Loucy (cell line): ENCODE results near the gene MICAL3.
A peak's percentile ranks its signal among the peaks of the same experiment; 100 is the strongest.

ENCODE experiments used
- H2AFZ ChIP-seq: fragments of 200-600 bp; sonication (generic); 2 replicates; pipeline ENCODE4 v1.6.0; 2016; ENCODE audit warnings: antibody characterized with exemption, mild to moderate bottlenecking, low read length, moderate library complexity
- H3F3A ChIP-seq: fragments of 200-600 bp; 2 replicates; pipeline ENCODE4 v1.6.0; 2016; ENCODE audit warnings: antibody characterized with exemption, low read depth, mild to moderate bottlenecking
- H3K27me3 ChIP-seq: fragments of 200-600 bp; sonication (generic); 2 replicates; pipeline ENCODE4 v1.6.1; 2014; ENCODE audit warnings: low read length, mild to moderate bottlenecking; ENCODE audit not compliant: insufficient read depth, poor library complexity, severe bottlenecking
- H3K36me3 ChIP-seq: fragments of 200-600 bp; sonication (generic); 2 replicates; pipeline ENCODE4 v1.6.1; 2016; ENCODE audit warnings: low read length; ENCODE audit not compliant: insufficient read depth
- H3K4me1 ChIP-seq: fragments of 200-600 bp; sonication (generic); 2 replicates; pipeline ENCODE4 v1.5.1; 2014; ENCODE audit warnings: low read length, mild to moderate bottlenecking; ENCODE audit not compliant: insufficient read depth, poor library complexity, severe bottlenecking
- H3K4me2 ChIP-seq: fragments of 200-600 bp; sonication (generic); 2 replicates; pipeline ENCODE4 v1.6.0; 2014; ENCODE audit warnings: antibody characterized with exemption, low read length, low read depth, mild to moderate bottlenecking; ENCODE audit not compliant: poor library complexity, severe bottlenecking
- H3K4me3 ChIP-seq: fragments of 200-600 bp; sonication (generic); 2 replicates; pipeline ENCODE4 v1.5.1; 2014; ENCODE audit warnings: low read length, mild to moderate bottlenecking, mixed read lengths; ENCODE audit not compliant: poor library complexity, severe bottlenecking
- H3K79me2 ChIP-seq: fragments of 200-600 bp; sonication (generic); 2 replicates; pipeline ENCODE4 v1.6.1; 2014; ENCODE audit warnings: low read length; ENCODE audit not compliant: insufficient read depth
- H3K9ac ChIP-seq: fragments of 200-600 bp; sonication (generic); 2 replicates; pipeline ENCODE4 v1.6.0; 2014; ENCODE audit warnings: mild to moderate bottlenecking, low read depth, low read length, moderate library complexity; ENCODE audit not compliant: poor library complexity, severe bottlenecking
- H3K9me2 ChIP-seq: fragments of 200-600 bp; sonication (generic); replicated peaks from 2 replicates; pipeline ENCODE4 v1.6.1; 2016; ENCODE audit warnings: low read depth, low read length, mixed read lengths
- H3K9me3 ChIP-seq: fragments of 200-600 bp; sonication (generic); 2 replicates; pipeline ENCODE4 v1.6.1; 2014; ENCODE audit warnings: mild to moderate bottlenecking, antibody characterized with exemption, low read length, low read depth; ENCODE audit not compliant: insufficient read depth
- H4K20me1 ChIP-seq: fragments of 200-600 bp; sonication (generic); 2 replicates; pipeline ENCODE4 v1.6.0; 2014; ENCODE audit warnings: antibody characterized with exemption, low read length, mild to moderate bottlenecking; ENCODE audit not compliant: insufficient read depth, poor library complexity, severe bottlenecking
- EZH2phosphoT487 ChIP-seq: fragments of 200-600 bp; IDR thresholded peaks from 2 replicates; pipeline ENCODE4 v1.6.1; 2018; ENCODE audit warnings: antibody characterized with exemption, mild to moderate bottlenecking, moderate library complexity, borderline replicate concordance
- TF ChIP-seq, protein P1 (sequence below): fragments of 200-600 bp; sonication (generic); conservative IDR thresholded peaks from 2 replicates; pipeline ENCODE4 v1.5.1; 2014; ENCODE audit warnings: mild to moderate bottlenecking, antibody characterized with exemption, low read length

The MICAL3 gene

DNA sequence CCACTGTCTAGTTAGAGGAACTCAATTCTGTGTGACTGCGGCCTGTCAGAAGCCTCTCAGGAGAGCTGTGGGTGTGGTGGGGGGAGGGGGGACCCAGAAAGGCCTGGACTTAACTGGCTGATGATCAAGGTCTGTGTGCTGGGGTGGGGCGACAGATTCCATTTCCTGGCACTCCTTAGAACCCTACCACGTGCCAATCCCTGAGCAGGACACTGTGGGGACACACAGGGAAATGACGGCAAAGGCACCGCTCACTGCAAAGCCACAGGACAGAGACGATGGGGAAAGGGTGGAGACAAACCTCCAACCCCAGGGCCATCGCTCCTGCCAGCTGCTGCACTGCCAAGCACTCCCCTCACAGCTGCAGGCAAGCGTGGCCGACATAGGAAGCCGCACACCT, 191.7 kb downstream of the MICAL3 start:
- no peak overlapping the region for H3K9ac ChIP-seq
- peaks cover 40% of the 10 kb centered on the region; the same call in 1 of the 2 replicates for H3K36me3 ChIP-seq

DNA sequence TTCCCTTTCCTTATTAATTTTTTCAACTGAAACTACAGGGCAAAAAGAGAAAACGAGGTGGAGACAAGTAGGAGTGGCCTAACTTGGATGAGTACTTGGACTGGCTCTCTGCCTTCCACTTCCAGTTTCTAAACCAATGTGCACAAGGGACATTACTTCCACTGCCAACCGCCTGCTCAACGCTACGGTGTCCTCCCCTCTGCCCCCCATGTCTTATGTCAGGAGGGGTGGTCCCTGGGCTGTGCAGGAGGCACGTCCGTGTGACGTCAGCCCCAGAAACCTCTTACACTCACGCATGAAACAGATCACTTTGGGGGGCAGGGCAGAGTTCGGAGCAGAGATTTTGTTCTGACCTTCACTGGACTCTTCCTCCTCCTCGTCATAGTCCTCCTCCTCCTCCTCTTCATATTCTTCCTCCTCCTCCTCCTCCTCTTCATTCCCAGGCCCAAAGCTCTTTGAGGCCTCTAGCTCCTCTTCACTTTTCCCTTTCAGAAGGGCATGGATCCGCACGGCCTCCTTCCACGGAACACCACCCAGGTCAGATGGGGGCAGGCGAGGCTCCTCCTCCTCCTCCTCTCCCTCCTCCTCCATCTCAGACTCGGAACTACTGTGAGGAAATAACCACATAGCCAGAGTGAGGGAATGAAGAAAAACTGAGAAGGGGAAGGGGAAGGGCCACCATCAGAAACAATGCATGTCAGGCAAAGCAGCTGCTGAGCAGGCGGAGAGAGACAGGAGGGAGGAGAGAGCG, 192.7 kb downstream of the MICAL3 start:
- TF ChIP-seq EZH2phosphoT487, result no peak
- TF ChIP-seq, protein P1, sequence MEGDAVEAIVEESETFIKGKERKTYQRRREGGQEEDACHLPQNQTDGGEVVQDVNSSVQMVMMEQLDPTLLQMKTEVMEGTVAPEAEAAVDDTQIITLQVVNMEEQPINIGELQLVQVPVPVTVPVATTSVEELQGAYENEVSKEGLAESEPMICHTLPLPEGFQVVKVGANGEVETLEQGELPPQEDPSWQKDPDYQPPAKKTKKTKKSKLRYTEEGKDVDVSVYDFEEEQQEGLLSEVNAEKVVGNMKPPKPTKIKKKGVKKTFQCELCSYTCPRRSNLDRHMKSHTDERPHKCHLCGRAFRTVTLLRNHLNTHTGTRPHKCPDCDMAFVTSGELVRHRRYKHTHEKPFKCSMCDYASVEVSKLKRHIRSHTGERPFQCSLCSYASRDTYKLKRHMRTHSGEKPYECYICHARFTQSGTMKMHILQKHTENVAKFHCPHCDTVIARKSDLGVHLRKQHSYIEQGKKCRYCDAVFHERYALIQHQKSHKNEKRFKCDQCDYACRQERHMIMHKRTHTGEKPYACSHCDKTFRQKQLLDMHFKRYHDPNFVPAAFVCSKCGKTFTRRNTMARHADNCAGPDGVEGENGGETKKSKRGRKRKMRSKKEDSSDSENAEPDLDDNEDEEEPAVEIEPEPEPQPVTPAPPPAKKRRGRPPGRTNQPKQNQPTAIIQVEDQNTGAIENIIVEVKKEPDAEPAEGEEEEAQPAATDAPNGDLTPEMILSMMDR, result no peak
- H3K9ac ChIP-seq, result no peak overlapping the region
- H3K9me2 ChIP-seq, result no peaks in the 10 kb centered on the region
- no peak overlapping the region for H3K4me3 ChIP-seq
- peaks cover 33% of the 10 kb centered on the region; the same call in 1 of the 2 replicates for H3K36me3 ChIP-seq
- H3F3A ChIP-seq, result no peaks in the 10 kb centered on the region
- no peak overlapping the region for H2AFZ ChIP-seq
- H3K79me2 ChIP-seq, result no peaks in the 10 kb centered on the region
- no peaks in the 10 kb centered on the region for H3K4me1 ChIP-seq
- H4K20me1 ChIP-seq, result no peaks in the 10 kb centered on the region
- no peaks in the 10 kb centered on the region for H3K9me3 ChIP-seq
- H3K27me3 ChIP-seq, result no peaks in the 10 kb centered on the region
- H3K4me2 ChIP-seq, result no peak overlapping the region

More for the DNA sequence above, 191.7 kb downstream of the MICAL3 start:
- Histone ChIP-seq H4K20me1 (no peaks in the 10 kb centered on the region), H3K4me2 (no peak overlapping the region), H3K4me1 (no peaks in the 10 kb centered on the region), H2AFZ (no peak overlapping the region), H3K4me3 (no peak overlapping the region), H3K9me3 (no peaks in the 10 kb centered on the region), H3K27me3 (no peaks in the 10 kb centered on the region), H3K79me2 (no peaks in the 10 kb centered on the region), H3F3A (no peaks in the 10 kb centered on the region), H3K9me2 (no peaks in the 10 kb centered on the region)
- TF ChIP-seq, protein P1, result no peak
- TF ChIP-seq EZH2phosphoT487, result no peak

DNA sequence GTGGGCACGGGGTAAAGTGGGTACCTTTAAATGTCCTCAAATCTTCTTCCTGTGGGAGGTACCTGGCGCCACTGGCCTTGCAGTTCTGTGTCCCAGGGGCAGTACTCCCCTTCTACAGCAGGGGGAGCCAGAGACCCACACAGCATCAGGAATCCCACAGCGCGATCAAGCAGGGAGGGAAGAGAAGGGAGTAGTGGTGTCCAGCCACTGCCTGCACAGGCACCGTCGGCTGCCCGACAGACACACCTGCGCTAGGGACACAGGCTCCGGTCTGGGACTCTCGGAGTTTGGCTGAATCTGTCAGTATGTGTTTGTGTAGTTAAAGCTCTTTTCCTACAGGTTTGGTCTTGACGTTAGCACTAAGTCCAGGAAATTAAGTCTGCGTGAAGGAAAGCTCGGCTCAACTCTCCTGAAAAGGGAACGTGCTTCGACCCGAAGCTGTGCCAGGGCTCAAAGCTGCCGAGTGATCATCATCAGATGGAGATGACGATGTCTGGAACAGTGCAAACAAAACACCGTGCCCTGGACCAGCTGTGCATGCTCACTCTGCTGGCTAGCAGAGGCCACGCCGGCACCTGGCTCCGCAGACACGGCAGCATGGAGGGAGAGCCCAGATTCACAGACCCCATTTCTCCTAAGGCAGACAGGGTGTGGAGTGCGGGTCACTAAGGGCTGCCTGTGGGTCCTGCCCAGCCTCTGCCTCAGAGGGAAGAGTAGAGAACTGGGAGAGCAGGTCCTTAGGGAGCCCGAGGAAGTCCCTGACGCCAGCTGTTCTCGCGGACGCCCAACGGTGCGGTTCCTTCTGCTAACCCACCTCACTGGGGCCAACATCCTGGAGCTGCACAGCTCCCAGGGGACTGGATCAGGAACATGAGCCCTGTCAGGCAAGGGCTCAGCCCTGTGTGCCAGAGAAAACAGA, 194.1 kb downstream of the MICAL3 start:
- H3K79me2 ChIP-seq, result no peaks in the 10 kb centered on the region
- H3K4me3 ChIP-seq, result no peak overlapping the region
- no peaks in the 10 kb centered on the region for H3F3A ChIP-seq
- H2AFZ ChIP-seq, result no peak overlapping the region
- no peak overlapping the region for H3K4me2 ChIP-seq
- peaks cover 26% of the 10 kb centered on the region; the same call in 1 of the 2 replicates for H3K36me3 ChIP-seq
- no peaks in the 10 kb centered on the region for H3K9me2 ChIP-seq
- TF ChIP-seq, protein P1, result peak; percentile 98
- TF ChIP-seq EZH2phosphoT487, result no peak
- no peak overlapping the region for H3K9ac ChIP-seq
- no peaks in the 10 kb centered on the region for H4K20me1 ChIP-seq
- no peaks in the 10 kb centered on the region for H3K4me1 ChIP-seq
- H3K27me3 ChIP-seq, result no peaks in the 10 kb centered on the region
- no peaks in the 10 kb centered on the region for H3K9me3 ChIP-seq
